Naive B cell (primary cell): ENCODE results near the gene SLITRK2. TPM values are rescaled to one million over a fixed set of nuclear protein-coding genes. Genes with fewer than 3 reads are reported as not detected.
A peak's percentile ranks its signal among the peaks of the same experiment; 100 is the strongest.

Experiments
- ATAC-seq, 2 donors: fragments of 150-1000 bp; cut with Tn5 transposase; 2 replicates each; pipeline ENCODE4 v1.10.0; 2021; ENCODE audit warnings: low read depth in 2 of 2, mild to moderate bottlenecking in 2 of 2, moderate library complexity in 2 of 2
- DNase-seq: peaks from one replicate; pipeline ENCODE4 v3.0.0; 2022
- H3K27ac Mint-ChIP-seq, 6 donors: one replicate each; pipeline ENCODE4 v1.8.0; 2020 to 2022; ENCODE audit warnings: mild to moderate bottlenecking in 6 of 6, mixed read lengths in 6 of 6, moderate library complexity in 5 of 6, inconsistent platforms in 2 of 6
- H3K27me3 Mint-ChIP-seq, 3 donors: one replicate each; pipeline ENCODE4 v1.8.0; 2021 to 2022; ENCODE audit warnings: mixed read lengths in 3 of 3, mild to moderate bottlenecking in 1 of 3
- H3K36me3 Mint-ChIP-seq, 2 donors: one replicate each; pipeline ENCODE4 v1.8.0; 2020 to 2022; ENCODE audit warnings: mixed read lengths in 2 of 2, inconsistent platforms in 1 of 2, mild to moderate bottlenecking in 1 of 2
- H3K4me1 Mint-ChIP-seq, 3 donors: one replicate each; pipeline ENCODE4 v1.8.0; 2020 to 2022; ENCODE audit warnings: mixed read lengths in 3 of 3, inconsistent platforms in 1 of 3, mild to moderate bottlenecking in 1 of 3, moderate library complexity in 1 of 3
- H3K4me3 Mint-ChIP-seq, 8 donors: one replicate each; pipeline ENCODE4 v1.8.0; 2020 to 2022; ENCODE audit warnings: mild to moderate bottlenecking in 8 of 8, mixed read lengths in 8 of 8, moderate library complexity in 8 of 8, inconsistent platforms in 2 of 8
- H3K9me3 Mint-ChIP-seq, 7 donors: one replicate each; pipeline ENCODE4 v1.8.0; 2020 to 2022; ENCODE audit warnings: mixed read lengths in 7 of 7, mild to moderate bottlenecking in 5 of 7, inconsistent platforms in 2 of 7, moderate library complexity in 1 of 7
- polyA plus RNA-seq, 6 donors: library from polyadenylated mRNA; unstranded; fragments of 300-500 nt; fragmentation: Illumina TruSeq; gene quantifications; one replicate each; pipeline ENCODE4 v1.2.3, GENCODE V29; 2021; ENCODE audit warnings: low read depth in 6 of 6

Gene SLITRK2
- polyA plus RNA-seq, 6 donors from 2014 or later, result not detected

DNA sequence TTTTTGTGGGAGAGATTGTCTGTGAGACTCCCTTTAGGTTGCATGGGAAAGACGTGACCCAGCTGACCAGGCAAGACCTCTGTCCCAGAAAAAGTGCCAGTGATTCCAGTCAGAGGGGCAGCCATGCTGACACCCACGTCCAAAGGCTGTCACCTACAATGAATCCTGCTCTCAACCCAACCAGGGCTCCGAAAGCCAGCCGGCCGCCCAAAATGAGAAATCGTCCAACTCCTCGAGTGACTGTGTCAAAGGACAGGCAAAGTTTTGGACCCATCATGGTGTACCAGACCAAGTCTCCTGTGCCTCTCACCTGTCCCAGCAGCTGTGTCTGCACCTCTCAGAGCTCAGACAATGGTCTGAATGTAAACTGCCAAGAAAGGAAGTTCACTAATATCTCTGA is 5.5 kb downstream of the SLITRK2 start:
- Mint-ChIP-seq H3K4me3 (no peak overlapping the region), H3K27ac (no peak overlapping the region), H3K27me3 (peaks cover 15 to 36% (median 32%) of the 10 kb centered on the region in 3 donors)

DNA sequence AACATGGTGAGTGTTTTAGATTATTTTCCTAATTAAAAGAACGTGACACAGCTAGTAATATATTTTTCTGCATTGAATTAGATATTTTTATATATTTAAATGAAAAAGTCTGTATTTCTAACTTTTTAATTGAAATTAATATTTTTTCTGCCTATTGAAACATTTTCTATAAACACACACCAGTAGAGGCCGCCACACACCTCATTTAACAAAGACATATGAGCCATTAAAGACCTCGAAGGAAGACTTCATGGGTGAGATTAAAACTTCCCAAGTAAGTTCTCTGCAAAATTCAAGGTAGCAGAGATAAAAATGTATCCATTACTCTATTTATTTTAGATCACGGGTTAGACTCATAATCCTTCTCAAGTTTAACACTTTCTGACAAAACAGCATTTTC is 8.3 kb downstream of the SLITRK2 start:
- H3K4me3 Mint-ChIP-seq, result no peak overlapping the region
- DNase-seq (no peak), ATAC-seq (no peak)
- H3K9me3 Mint-ChIP-seq, result peaks cover 0 to 2% (median 0%) of the 10 kb centered on the region in 7 donors
- no peak overlapping the region for H3K27ac Mint-ChIP-seq
- H3K4me1 Mint-ChIP-seq, result no peaks in the 10 kb centered on the region
- H3K27me3 Mint-ChIP-seq, result peaks cover 3 to 18% (median 14%) of the 10 kb centered on the region in 3 donors
- peaks cover 0 to 11% of the 10 kb centered on the region in 2 donors for H3K36me3 Mint-ChIP-seq

More for the DNA sequence above, 5.5 kb downstream of the SLITRK2 start:
- ATAC-seq (no peak), DNase-seq (no peak)
- H3K4me1 Mint-ChIP-seq, result peaks cover 0 to 5% (median 4%) of the 10 kb centered on the region in 3 donors
- peaks cover 0 to 11% (median 2%) of the 10 kb centered on the region in 7 donors for H3K9me3 Mint-ChIP-seq
- peaks cover 0 to 11% of the 10 kb centered on the region in 2 donors for H3K36me3 Mint-ChIP-seq

DNA sequence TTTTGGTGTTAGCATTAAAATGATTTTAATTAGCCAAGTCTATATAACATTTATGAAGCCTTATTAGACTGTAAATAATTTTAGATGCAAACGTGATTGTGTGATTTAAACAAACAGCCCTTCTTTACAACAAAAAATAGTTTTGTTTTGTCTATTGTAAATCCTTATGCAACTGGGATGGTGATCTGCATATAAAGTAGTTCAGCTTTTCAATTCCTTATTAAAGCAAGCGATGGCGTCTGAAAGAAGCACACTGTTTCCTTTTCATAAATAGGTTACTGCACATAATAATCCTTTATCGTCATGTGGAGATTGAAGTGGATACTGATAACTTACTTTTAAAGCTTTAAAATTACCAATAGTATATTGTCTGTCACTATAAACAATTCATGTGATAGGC is 8.8 kb downstream of the SLITRK2 start:
- Mint-ChIP-seq H3K4me1 (no peaks in the 10 kb centered on the region), H3K27me3 (peaks cover 3 to 16% (median 11%) of the 10 kb centered on the region in 3 donors), H3K9me3 (peaks cover 0 to 2% (median 0%) of the 10 kb centered on the region in 7 donors), H3K36me3 (peaks cover 0 to 10% of the 10 kb centered on the region in 2 donors), H3K4me3 (no peak overlapping the region), H3K27ac (no peak overlapping the region)
- ATAC-seq (no peak), DNase-seq (no peak)

DNA sequence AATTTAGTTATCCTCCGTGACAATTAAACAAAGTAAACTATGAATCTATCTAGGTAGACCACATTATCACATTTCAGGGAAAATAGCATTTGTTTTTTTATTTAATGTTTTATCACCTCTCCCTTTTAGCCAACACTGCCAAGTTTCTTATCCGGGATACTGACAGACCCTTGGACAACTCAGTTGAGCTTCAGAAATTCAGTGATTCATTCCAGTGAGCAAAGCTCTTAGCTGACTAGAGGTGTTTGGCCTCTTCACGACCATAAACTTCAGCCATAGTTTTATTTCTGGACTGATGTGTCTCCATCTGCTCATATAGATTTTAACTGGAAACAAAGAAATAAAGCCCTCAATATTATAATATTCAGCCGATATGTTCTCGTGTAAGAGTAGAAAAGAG is 15.2 kb downstream of the SLITRK2 start:
- H3K27ac Mint-ChIP-seq, result no peak overlapping the region
- peaks cover 0 to 2% (median 0%) of the 10 kb centered on the region in 7 donors for H3K9me3 Mint-ChIP-seq
- DNase-seq (no peak), ATAC-seq (no peak)
- no peaks in the 10 kb centered on the region for H3K4me1 Mint-ChIP-seq
- H3K27me3 Mint-ChIP-seq, result no peaks in the 10 kb centered on the region
- H3K36me3 Mint-ChIP-seq, result no peaks in the 10 kb centered on the region
- peak overlapping the region in 1 of 8 donors; percentile 29 for H3K4me3 Mint-ChIP-seq

DNA sequence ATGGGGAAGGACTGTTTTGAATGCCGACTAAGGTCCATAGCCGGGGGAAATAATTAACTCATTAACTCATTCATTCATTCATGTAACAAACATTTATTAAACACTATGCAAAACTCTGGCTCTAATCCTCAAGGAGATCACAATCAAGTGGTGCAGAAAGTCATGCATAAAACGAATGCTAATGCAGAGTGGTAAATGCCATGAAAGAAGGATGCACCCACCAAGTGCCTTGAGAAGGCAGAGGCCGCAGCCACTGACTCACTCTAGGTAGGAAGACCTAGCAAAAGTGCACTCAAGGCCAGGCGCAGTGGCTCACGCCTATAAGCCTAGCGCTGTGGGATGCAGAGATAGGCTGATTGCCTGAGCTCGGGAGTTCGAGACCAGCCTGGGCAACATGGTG is 22.9 kb downstream of the SLITRK2 start:
- no peaks in the 10 kb centered on the region for H3K27me3 Mint-ChIP-seq
- ATAC-seq (no peak), DNase-seq (no peak)
- H3K4me3 Mint-ChIP-seq, result no peak overlapping the region
- no peak overlapping the region for H3K27ac Mint-ChIP-seq
- H3K4me1 Mint-ChIP-seq, result no peaks in the 10 kb centered on the region
- no peaks in the 10 kb centered on the region for H3K36me3 Mint-ChIP-seq
- peaks cover 0 to 6% (median 1%) of the 10 kb centered on the region in 7 donors for H3K9me3 Mint-ChIP-seq

DNA sequence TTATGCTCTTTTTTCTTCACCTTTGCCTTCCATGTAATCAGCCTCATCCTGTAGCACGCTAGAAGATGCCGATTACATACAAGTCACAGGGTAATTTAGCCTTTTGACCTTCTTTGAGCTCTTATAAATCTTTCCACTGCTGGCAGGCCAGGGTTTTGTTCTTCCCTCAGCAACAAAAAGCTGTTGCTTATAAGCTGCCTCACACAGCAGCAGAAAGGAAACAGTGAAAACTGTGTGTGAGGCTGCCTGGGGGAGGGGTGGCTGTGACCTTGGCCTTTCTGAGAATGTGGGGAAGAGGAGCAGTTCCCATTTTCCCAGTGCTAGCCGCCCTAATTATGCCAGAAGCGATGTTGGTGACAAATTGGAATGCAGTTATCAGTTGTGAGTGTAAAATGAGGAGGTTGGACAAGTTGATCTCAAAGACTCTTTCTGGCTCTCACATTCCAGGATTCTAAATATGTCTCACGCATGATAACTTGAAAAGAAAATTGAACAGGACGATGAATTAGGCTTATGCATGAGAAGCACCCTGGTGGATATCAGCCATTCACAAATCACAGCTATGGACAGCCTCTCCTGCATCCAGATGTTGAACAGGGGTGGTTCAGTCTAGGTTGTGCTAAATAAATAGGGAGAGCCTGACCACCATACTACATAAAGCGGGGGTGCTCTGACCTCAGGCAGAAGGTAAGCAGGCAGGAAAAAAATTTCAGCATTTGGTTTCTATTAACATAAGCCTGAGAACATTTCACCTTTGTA is 25.7 kb downstream of the SLITRK2 start:
- H3K27ac Mint-ChIP-seq, result no peak overlapping the region
- DNase-seq (no peak), ATAC-seq (no peak)
- no peaks in the 10 kb centered on the region for H3K27me3 Mint-ChIP-seq
- H3K4me1 Mint-ChIP-seq, result no peaks in the 10 kb centered on the region
- no peaks in the 10 kb centered on the region for H3K36me3 Mint-ChIP-seq
- no peak overlapping the region for H3K4me3 Mint-ChIP-seq
- H3K9me3 Mint-ChIP-seq, result peaks cover 0 to 7% (median 1%) of the 10 kb centered on the region in 7 donors

DNA sequence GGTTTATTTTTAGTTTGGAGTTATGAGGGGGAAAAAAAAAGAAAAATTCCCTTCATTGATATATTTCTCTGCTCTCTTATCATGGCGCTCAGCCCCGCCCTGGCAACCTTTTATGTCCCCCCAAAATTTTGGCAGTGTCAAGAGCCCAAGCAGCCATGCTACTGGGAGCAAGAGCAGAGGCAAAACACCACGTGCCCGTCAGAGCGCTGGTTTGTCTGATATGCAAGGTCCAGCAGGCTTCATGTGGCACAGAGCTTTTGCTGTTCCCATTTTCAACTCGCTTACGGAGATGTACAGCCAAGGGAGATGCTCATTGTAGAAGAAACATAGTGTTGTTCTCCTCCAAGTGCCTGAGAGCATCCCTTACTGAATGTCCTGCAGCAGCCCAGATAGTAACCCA is 27.3 kb downstream of the SLITRK2 start:
- no peak for ATAC-seq

DNA sequence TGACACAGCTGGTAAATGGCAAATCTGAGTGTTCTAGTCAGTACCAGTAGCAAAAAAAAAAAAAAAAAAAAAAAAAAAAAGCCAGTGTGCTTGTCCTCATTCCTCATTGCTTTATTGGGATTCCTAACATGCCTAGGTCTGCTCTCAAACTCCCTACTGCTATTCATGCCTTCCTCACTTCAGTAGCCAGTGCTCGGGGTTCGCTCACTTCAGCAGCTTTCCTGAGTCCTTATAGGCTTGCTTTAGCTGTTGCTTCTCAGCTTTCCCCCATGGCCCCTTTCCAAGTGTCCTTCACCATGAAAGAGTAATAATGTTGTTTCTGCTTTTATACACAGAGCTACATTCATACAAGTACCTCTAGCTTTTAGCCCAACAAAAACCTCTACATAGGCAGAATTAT is 30.8 kb downstream of the SLITRK2 start:
- no peak overlapping the region for H3K27ac Mint-ChIP-seq
- H3K36me3 Mint-ChIP-seq, result no peaks in the 10 kb centered on the region
- no peaks in the 10 kb centered on the region for H3K4me1 Mint-ChIP-seq
- H3K9me3 Mint-ChIP-seq, result peaks cover 0 to 8% (median 4%) of the 10 kb centered on the region in 7 donors
- DNase-seq (no peak), ATAC-seq (no peak)
- no peak overlapping the region for H3K4me3 Mint-ChIP-seq
- H3K27me3 Mint-ChIP-seq, result no peaks in the 10 kb centered on the region

More for the DNA sequence above, 27.3 kb downstream of the SLITRK2 start:
- DNase-seq, result no peak
- Mint-ChIP-seq H3K4me1 (no peaks in the 10 kb centered on the region), H3K4me3 (no peak overlapping the region), H3K27ac (no peak overlapping the region), H3K27me3 (no peaks in the 10 kb centered on the region), H3K36me3 (no peaks in the 10 kb centered on the region), H3K9me3 (peaks cover 0 to 8% (median 5%) of the 10 kb centered on the region in 7 donors)

DNA sequence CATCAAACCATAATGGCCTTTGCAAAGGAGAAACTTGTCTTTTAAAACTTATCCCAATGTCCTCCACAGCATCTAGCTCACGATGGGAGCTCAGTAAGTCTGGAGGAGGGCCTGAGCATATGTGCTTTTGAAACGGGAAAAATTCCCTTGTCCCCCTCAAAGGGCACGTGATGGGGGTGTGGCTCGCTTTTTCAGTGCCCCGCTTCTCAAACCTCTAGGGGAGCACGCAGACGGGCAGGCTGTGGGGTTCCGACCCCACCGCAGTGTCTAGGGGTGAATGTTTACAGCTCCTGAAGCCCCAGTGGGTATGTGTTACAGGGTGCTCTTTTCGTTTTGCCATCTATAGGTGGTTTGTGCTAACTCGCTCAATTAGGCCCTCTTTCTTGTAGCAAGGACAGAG is 31.2 kb downstream of the SLITRK2 start:
- Mint-ChIP-seq H3K4me1 (no peaks in the 10 kb centered on the region), H3K27ac (no peak overlapping the region), H3K36me3 (no peaks in the 10 kb centered on the region), H3K4me3 (no peak overlapping the region), H3K27me3 (no peaks in the 10 kb centered on the region), H3K9me3 (peaks cover 0 to 8% (median 4%) of the 10 kb centered on the region in 7 donors)
- DNase-seq (no peak), ATAC-seq (no peak)

DNA sequence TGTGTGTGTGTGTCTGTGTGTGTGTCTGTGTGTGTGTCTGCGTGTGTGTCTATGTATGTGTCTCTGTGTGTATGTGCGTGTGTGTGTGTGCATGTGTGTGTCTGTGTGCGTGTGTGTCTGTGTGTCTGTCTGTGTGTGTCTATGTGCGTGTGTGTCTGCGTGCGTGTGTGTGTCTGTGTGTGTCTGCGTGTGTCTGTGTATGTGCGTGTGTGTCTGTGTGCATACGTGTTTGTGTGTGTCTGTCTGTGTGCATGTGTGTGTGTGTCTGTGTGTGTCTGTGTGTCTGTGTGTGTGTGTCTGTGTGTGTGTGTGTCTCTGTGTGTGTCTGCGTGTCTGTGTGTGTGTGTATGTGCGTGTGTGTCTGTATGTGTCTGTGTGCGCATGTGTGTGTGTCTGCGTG is 35.6 kb downstream of the SLITRK2 start:
- Mint-ChIP-seq H3K36me3 (no peaks in the 10 kb centered on the region), H3K9me3 (peaks cover 0 to 6% (median 3%) of the 10 kb centered on the region in 7 donors), H3K4me1 (no peaks in the 10 kb centered on the region), H3K27ac (no peak overlapping the region), H3K27me3 (no peaks in the 10 kb centered on the region), H3K4me3 (no peak overlapping the region)
- no peak for ATAC-seq
- no peak for DNase-seq

DNA sequence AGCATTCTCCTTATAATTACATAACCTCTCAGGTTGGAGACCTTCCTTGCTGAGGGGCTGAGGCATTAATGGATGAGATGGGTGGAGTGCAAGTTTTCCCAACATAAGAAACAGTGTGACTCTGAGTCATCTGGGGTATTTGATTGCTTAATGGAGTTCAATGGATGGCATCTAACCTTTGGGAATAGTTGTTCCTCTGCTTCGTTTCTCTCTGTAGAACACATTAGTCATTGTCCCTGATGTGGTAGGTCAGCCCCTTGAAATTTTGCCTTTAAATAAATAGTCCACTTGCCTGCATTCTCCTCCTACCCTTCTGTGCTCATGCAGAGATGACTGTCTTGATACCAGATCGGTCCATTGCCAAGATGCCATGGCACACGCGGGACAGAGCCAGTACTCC is 38.6 kb downstream of the SLITRK2 start:
- no peak overlapping the region for H3K27ac Mint-ChIP-seq
- H3K27me3 Mint-ChIP-seq, result no peaks in the 10 kb centered on the region
- H3K4me1 Mint-ChIP-seq, result no peaks in the 10 kb centered on the region
- no peak overlapping the region for H3K4me3 Mint-ChIP-seq
- ATAC-seq, result no peak
- no peak for DNase-seq
- H3K36me3 Mint-ChIP-seq, result no peaks in the 10 kb centered on the region
- H3K9me3 Mint-ChIP-seq, result peaks cover 0 to 8% (median 0%) of the 10 kb centered on the region in 7 donors

DNA sequence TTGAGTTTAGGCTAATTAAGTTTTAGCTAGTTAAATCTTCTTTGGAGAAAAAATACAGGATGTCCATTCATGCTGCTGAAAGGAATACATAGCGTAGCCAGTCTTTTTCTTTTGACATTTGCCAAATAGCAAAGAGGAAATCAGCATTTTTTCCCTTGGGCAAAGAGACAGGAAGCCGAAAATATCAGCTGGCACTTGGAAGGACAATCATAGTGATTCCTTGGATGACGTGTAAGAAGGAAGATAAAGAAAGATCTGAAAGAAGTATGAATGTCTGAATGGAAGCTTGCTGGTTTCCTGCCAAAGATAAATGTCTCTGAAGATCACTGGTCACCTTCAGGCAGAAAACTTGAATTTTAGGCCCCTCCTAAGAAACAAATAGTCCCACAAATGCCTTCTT is 44.2 kb downstream of the SLITRK2 start:
- Mint-ChIP-seq H3K36me3 (no peaks in the 10 kb centered on the region), H3K9me3 (peaks cover 0 to 11% (median 0%) of the 10 kb centered on the region in 7 donors), H3K27ac (no peak overlapping the region), H3K4me1 (no peaks in the 10 kb centered on the region), H3K4me3 (no peak overlapping the region), H3K27me3 (no peaks in the 10 kb centered on the region)
- DNase-seq (no peak), ATAC-seq (no peak)

DNA sequence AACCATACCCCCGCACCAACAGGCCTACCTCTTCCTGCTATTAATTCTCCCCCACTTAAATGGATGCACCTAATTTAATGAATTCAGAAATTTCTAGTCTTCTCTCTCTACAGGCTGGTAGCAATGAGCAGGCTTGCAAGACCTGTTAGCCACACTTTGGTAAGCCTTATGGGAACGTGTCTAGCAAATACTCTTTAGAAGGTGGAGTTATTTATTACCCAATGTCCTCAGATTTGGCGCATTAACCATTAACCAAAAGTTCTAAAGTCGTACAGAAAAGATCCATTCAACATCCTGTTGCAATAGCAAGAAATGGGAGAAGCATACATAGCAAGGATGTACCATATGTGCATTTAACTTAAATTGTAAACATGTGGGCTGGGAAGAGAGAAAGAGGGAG is 47.5 kb downstream of the SLITRK2 start:
- Mint-ChIP-seq H3K9me3 (peaks cover 0 to 13% (median 1%) of the 10 kb centered on the region in 7 donors), H3K4me1 (no peaks in the 10 kb centered on the region), H3K4me3 (no peak overlapping the region), H3K27me3 (no peaks in the 10 kb centered on the region), H3K27ac (no peak overlapping the region), H3K36me3 (no peaks in the 10 kb centered on the region)
- ATAC-seq, result no peak
- no peak for DNase-seq
